DOHH2 (cell line): Measurements from ENCODE around the gene DPP10.

Experiments
- CTCF ChIP-seq: fragments of 200-600 bp; sonication (generic); IDR thresholded peaks from one replicate; pipeline ENCODE4 v1.5.1; 2014; ENCODE audit warnings: antibody characterized with exemption, mild to moderate bottlenecking, low read depth, low read length; ENCODE audit not compliant: poor library complexity, severe bottlenecking
- EZH2phosphoT487 ChIP-seq: fragments of 200-600 bp; sonication (generic); IDR thresholded peaks from 2 replicates; pipeline ENCODE4 v1.6.1; 2017; ENCODE audit warnings: borderline replicate concordance, mild to moderate bottlenecking, antibody characterized with exemption, low read length, moderate library complexity, mixed read lengths

DNA sequence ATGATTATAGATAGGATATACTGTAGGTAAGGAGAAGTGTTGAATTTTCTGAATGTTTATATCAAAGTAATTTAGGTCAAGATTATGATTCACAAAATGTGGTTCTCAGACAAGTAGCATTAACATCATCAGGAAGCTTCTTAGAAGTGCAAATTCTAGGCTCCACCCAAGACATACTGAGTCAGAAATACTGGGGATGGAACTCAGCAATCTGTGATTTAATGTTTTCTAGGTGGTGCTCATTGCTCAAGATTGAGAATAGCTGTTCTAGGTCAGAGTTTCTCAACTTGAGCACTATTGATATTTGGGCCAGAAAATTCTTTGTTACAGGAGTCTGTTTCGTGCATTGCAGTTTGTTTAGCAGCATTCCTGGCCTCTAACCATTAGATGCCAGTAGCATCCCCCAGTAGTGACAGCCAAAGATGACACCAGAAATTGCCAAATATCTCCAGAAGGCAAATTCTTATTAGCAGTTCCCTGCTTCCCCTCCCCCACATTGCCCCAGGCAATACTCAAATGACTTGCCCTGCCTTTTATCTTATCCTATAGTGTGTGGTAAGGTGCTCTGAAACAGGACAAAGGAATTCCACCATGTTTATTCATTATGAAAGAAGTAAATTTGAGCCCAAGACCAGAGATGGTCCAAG is 1001.2 kb downstream of the DPP10 start:
- TF ChIP-seq CTCF, result no peak
- TF ChIP-seq EZH2phosphoT487, result no peak
